Measurements from ENCODE around the gene OR10H2.
"Not testable (repeated sequence)": the region's sequence is repeated elsewhere in the genome, so short reads cannot be mapped to it uniquely, and the experiment has no call there.

The OR10H2 gene

DNA sequence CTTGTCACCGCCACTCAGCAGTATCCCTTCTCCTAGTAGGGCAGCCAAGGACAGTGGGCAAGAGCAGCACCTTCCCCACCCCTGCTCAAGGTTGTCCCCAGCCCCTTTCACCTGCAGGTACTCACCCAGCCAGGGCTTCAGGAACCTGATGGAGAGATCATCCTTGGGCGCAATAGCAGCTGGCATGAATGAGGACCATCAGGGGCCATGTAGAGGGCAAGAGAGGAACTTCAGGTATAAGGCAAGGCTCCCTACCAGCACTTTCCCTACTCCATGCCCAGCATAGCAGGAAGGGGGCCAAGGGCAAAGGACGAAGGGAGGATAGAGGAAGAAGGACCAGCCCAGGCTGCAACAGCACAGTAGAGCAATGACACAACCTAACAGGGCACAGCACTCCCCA lies 46.3 kb downstream of the OR10H2 start:
- H3K4me3 ChIP-seq (ENCODE audit: low read length); H3K9me3 ChIP-seq (replicated peaks; ENCODE audit: low read length); H3K9ac ChIP-seq (ENCODE audit: low read depth, low read length); H3K36me3 ChIP-seq (ENCODE audit: insufficient read depth, low read length); H3K27me3 ChIP-seq (ENCODE audit: control insufficient read depth, insufficient read depth, low read length); H3K4me1 ChIP-seq (ENCODE audit: control insufficient read depth, insufficient read depth, low read length); H3K4me2 ChIP-seq (ENCODE audit: low read length): not testable (repeated sequence)

GRCh38 chr19:15775249-15775648 lies 47.4 kb downstream of the OR10H2 start:
- H3K9ac ChIP-seq (ENCODE audit: low read depth, low read length): no peak overlapping the region
- no peaks in the 10 kb centered on the region for H3K36me3 ChIP-seq (ENCODE audit: insufficient read depth, low read length)
- H3K4me2 ChIP-seq (ENCODE audit: low read length): no peak overlapping the region
- no peaks in the 10 kb centered on the region for H3K4me1 ChIP-seq (ENCODE audit: control insufficient read depth, insufficient read depth, low read length)
- H3K4me3 ChIP-seq (ENCODE audit: low read length): no peak overlapping the region
- peaks cover 2% of the 10 kb centered on the region for H3K9me3 ChIP-seq (replicated peaks; ENCODE audit: low read length)
- no peaks in the 10 kb centered on the region for H3K27me3 ChIP-seq (ENCODE audit: control insufficient read depth, insufficient read depth, low read length)

GRCh38 chr19:15776264-15776663 lies 48.4 kb downstream of the OR10H2 start:
- Histone ChIP-seq H3K4me3 (ENCODE audit: low read length) (no peak overlapping the region), H3K36me3 (ENCODE audit: insufficient read depth, low read length) (no peaks in the 10 kb centered on the region), H3K27me3 (ENCODE audit: control insufficient read depth, insufficient read depth, low read length) (no peaks in the 10 kb centered on the region), H3K9me3 (replicated peaks; ENCODE audit: low read length) (peaks cover 3% of the 10 kb centered on the region), H3K4me2 (ENCODE audit: low read length) (no peak overlapping the region), H3K4me1 (ENCODE audit: control insufficient read depth, insufficient read depth, low read length) (no peaks in the 10 kb centered on the region), H3K9ac (ENCODE audit: low read depth, low read length) (no peak overlapping the region)

DNA sequence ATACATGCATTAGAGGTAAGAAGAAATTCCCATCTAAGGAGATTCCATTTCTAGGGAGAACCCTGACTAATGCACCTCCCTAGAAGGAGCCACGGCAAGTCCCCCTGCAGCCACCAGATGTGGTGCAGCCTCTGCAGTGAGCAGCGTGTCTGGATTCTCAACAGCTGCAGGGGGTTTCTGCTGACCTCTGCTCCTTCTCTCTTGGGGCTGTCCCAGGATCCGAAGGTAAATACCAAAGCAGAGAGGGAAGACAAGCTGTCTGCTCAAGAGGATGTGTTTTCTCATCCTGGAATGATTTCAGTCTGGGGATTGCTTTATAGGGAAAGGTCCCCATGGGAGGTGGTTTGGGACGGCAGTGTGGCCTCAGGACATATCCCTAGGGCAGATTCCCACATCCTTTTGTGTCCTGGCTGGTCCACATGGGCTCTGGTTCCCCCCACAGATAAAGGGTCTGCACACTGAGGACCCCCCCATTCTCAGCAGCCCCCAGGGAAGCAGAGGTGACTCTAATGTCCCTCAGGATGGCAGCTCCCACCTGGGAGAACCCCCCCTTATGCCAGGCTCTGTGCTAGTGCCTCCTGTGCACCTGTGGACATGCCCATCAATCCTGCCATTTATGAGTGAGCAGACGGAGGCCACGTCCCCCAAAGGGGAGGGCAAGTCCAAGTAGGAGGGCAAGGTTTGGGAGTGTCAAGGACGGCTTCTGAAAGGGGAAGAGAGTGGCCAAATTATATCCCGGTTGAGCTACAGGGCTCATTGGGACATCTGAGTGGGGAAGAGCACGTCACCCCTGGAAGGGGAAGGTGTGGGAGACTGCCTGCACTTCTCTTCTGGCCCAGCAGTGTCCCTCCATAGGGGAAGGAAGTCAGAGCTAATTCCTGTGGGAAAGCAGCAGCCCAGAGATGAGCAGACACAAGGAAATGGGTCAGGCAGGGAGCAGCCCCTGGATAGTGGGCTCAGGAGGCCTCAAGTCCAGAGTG lies 49.5 kb downstream of the OR10H2 start:
- peaks cover 5% of the 10 kb centered on the region for H3K9me3 ChIP-seq (replicated peaks; ENCODE audit: low read length)
- H3K4me1 ChIP-seq (ENCODE audit: control insufficient read depth, insufficient read depth, low read length): no peaks in the 10 kb centered on the region
- no peaks in the 10 kb centered on the region for H3K27me3 ChIP-seq (ENCODE audit: control insufficient read depth, insufficient read depth, low read length)
- H3K4me3 ChIP-seq (ENCODE audit: low read length): no peak overlapping the region
- no peaks in the 10 kb centered on the region for H3K36me3 ChIP-seq (ENCODE audit: insufficient read depth, low read length)
- no peak overlapping the region for H3K9ac ChIP-seq (ENCODE audit: low read depth, low read length)
- no peak overlapping the region for H3K4me2 ChIP-seq (ENCODE audit: low read length)
